Stimulated activated CD8-positive, alpha-beta memory T cell treated with anti-CD3 and anti-CD28 coated beads, Interleukin-12 subunit alpha, Interleukin-12 subunit beta, amount 100 ng/mL, for 24 hours (primary cell): ENCODE data around the gene CAMP.
"Not testable (repeated sequence)": the region's sequence is repeated elsewhere in the genome, so short reads cannot be mapped to it uniquely, and the experiment has no call there.

ENCODE experiments used
- DNase-seq: peaks from one replicate; pipeline ENCODE4 v3.0.0-alpha.2; 2020; ENCODE audit errors: extremely low read depth

The CAMP gene

GRCh38 chr3:48222616-48223513, at the start of gene CAMP:
TSS of gene CAMP (plus strand) at chr3:48223495. CDS start at chr3:48223512, 17 bp downstream.
- no peak for DNase-seq

GRCh38 chr3:48178072-48178471, 45.2 kb upstream of the CAMP start:
- DNase-seq: no peak

- DNase-seq: no peak
Observed at GRCh38 chr3:48180021-48180420, 43.3 kb upstream of the CAMP start.

GRCh38 chr3:48180531-48181253, 42.6 kb upstream of the CAMP start:
- DNase-seq: no peak

GRCh38 chr3:48184299-48184698, 39.0 kb upstream of the CAMP start:
- no peak for DNase-seq

- no peak for DNase-seq
Observed at GRCh38 chr3:48185129-48185528, 38.2 kb upstream of the CAMP start.

GRCh38 chr3:48186631-48187300, 36.5 kb upstream of the CAMP start:
- no peak for DNase-seq

- no peak for DNase-seq
Observed at GRCh38 chr3:48187301-48187578, 36.1 kb upstream of the CAMP start.

GRCh38 chr3:48187579-48188265, 35.6 kb upstream of the CAMP start:
- no peak for DNase-seq

GRCh38 chr3:48188266-48189201, 34.8 kb upstream of the CAMP start, which contains the start of gene CDC25A:
TSS of gene CDC25A (minus strand) at chr3:48188417. CDS start at chr3:48187947, 470 bp downstream.
- DNase-seq: peak; percentile 81

GRCh38 chr3:48189321-48189720, 34.0 kb upstream of the CAMP start:
- DNase-seq: no peak

GRCh38 chr3:48190911-48191310, 32.4 kb upstream of the CAMP start:
- DNase-seq: no peak

GRCh38 chr3:48194446-48195071, 28.7 kb upstream of the CAMP start:
- DNase-seq: no peak

- no peak for DNase-seq
Observed at GRCh38 chr3:48196611-48197010, 26.7 kb upstream of the CAMP start.

- no peak for DNase-seq
Observed at GRCh38 chr3:48199117-48199516, 24.2 kb upstream of the CAMP start.

- no peak for DNase-seq
Observed at GRCh38 chr3:48202632-48203031, 20.7 kb upstream of the CAMP start.

GRCh38 chr3:48208076-48208475, 15.2 kb upstream of the CAMP start:
- no peak for DNase-seq

GRCh38 chr3:48209445-48209844, 13.8 kb upstream of the CAMP start:
- no peak for DNase-seq

GRCh38 chr3:48210534-48210933, 12.8 kb upstream of the CAMP start:
- DNase-seq: not testable (repeated sequence)

GRCh38 chr3:48211776-48212175, 11.5 kb upstream of the CAMP start:
- not testable (repeated sequence) for DNase-seq
